Loucy (cell line): ENCODE data around the gene TNNI3.
"Not testable (repeated sequence)": the region's sequence is repeated elsewhere in the genome, so short reads cannot be mapped to it uniquely, and the experiment has no call there.

Source experiments
- H2AFZ ChIP-seq: fragments of 200-600 bp; sonication (generic); 2 replicates; pipeline ENCODE4 v1.6.0; 2016; ENCODE audit warnings: antibody characterized with exemption, mild to moderate bottlenecking, low read length, moderate library complexity
- H3F3A ChIP-seq: fragments of 200-600 bp; 2 replicates; pipeline ENCODE4 v1.6.0; 2016; ENCODE audit warnings: antibody characterized with exemption, low read depth, mild to moderate bottlenecking
- H3K27me3 ChIP-seq: fragments of 200-600 bp; sonication (generic); 2 replicates; pipeline ENCODE4 v1.6.1; 2014; ENCODE audit warnings: low read length, mild to moderate bottlenecking; ENCODE audit not compliant: insufficient read depth, poor library complexity, severe bottlenecking
- H3K36me3 ChIP-seq: fragments of 200-600 bp; sonication (generic); 2 replicates; pipeline ENCODE4 v1.6.1; 2016; ENCODE audit warnings: low read length; ENCODE audit not compliant: insufficient read depth
- H3K4me1 ChIP-seq: fragments of 200-600 bp; sonication (generic); 2 replicates; pipeline ENCODE4 v1.5.1; 2014; ENCODE audit warnings: low read length, mild to moderate bottlenecking; ENCODE audit not compliant: insufficient read depth, poor library complexity, severe bottlenecking
- H3K4me2 ChIP-seq: fragments of 200-600 bp; sonication (generic); 2 replicates; pipeline ENCODE4 v1.6.0; 2014; ENCODE audit warnings: antibody characterized with exemption, low read length, low read depth, mild to moderate bottlenecking; ENCODE audit not compliant: poor library complexity, severe bottlenecking
- H3K4me3 ChIP-seq: fragments of 200-600 bp; sonication (generic); 2 replicates; pipeline ENCODE4 v1.5.1; 2014; ENCODE audit warnings: low read length, mild to moderate bottlenecking, mixed read lengths; ENCODE audit not compliant: poor library complexity, severe bottlenecking
- H3K79me2 ChIP-seq: fragments of 200-600 bp; sonication (generic); 2 replicates; pipeline ENCODE4 v1.6.1; 2014; ENCODE audit warnings: low read length; ENCODE audit not compliant: insufficient read depth
- H3K9ac ChIP-seq: fragments of 200-600 bp; sonication (generic); 2 replicates; pipeline ENCODE4 v1.6.0; 2014; ENCODE audit warnings: mild to moderate bottlenecking, low read depth, low read length, moderate library complexity; ENCODE audit not compliant: poor library complexity, severe bottlenecking
- H3K9me2 ChIP-seq: fragments of 200-600 bp; sonication (generic); replicated peaks from 2 replicates; pipeline ENCODE4 v1.6.1; 2016; ENCODE audit warnings: low read depth, low read length, mixed read lengths
- H3K9me3 ChIP-seq: fragments of 200-600 bp; sonication (generic); 2 replicates; pipeline ENCODE4 v1.6.1; 2014; ENCODE audit warnings: mild to moderate bottlenecking, antibody characterized with exemption, low read length, low read depth; ENCODE audit not compliant: insufficient read depth
- H4K20me1 ChIP-seq: fragments of 200-600 bp; sonication (generic); 2 replicates; pipeline ENCODE4 v1.6.0; 2014; ENCODE audit warnings: antibody characterized with exemption, low read length, mild to moderate bottlenecking; ENCODE audit not compliant: insufficient read depth, poor library complexity, severe bottlenecking
- CTCF ChIP-seq: fragments of 200-600 bp; sonication (generic); conservative IDR thresholded peaks from 2 replicates; pipeline ENCODE4 v1.5.1; 2014; ENCODE audit warnings: mild to moderate bottlenecking, antibody characterized with exemption, low read length
- EZH2phosphoT487 ChIP-seq: fragments of 200-600 bp; IDR thresholded peaks from 2 replicates; pipeline ENCODE4 v1.6.1; 2018; ENCODE audit warnings: antibody characterized with exemption, mild to moderate bottlenecking, moderate library complexity, borderline replicate concordance

Gene TNNI3

GRCh38 chr19:55173186-55173713 lies 15.7 kb upstream of the TNNI3 start:
- H3K27me3 ChIP-seq: no peaks in the 10 kb centered on the region
- no peaks in the 10 kb centered on the region for H3K4me1 ChIP-seq
- no peak overlapping the region for H3K4me3 ChIP-seq
- no peaks in the 10 kb centered on the region for H3K36me3 ChIP-seq
- no peaks in the 10 kb centered on the region for H3K9me3 ChIP-seq
- no peaks in the 10 kb centered on the region for H4K20me1 ChIP-seq
- no peak overlapping the region for H3K9ac ChIP-seq
- TF ChIP-seq CTCF (no peak), EZH2phosphoT487 (no peak)
- no peaks in the 10 kb centered on the region for H3K79me2 ChIP-seq
- H3K9me2 ChIP-seq: no peaks in the 10 kb centered on the region
- no peak overlapping the region for H3K4me2 ChIP-seq
- H2AFZ ChIP-seq: no peak overlapping the region
- H3F3A ChIP-seq: no peaks in the 10 kb centered on the region

- H3K4me3 ChIP-seq: no peak overlapping the region
- H3K9ac ChIP-seq: no peak overlapping the region
- no peaks in the 10 kb centered on the region for H3K36me3 ChIP-seq
- H3K9me2 ChIP-seq: no peaks in the 10 kb centered on the region
- H3K9me3 ChIP-seq: no peaks in the 10 kb centered on the region
- no peaks in the 10 kb centered on the region for H3K79me2 ChIP-seq
- TF ChIP-seq EZH2phosphoT487 (no peak), CTCF (no peak)
- H3K27me3 ChIP-seq: no peaks in the 10 kb centered on the region
- no peaks in the 10 kb centered on the region for H4K20me1 ChIP-seq
- no peak overlapping the region for H2AFZ ChIP-seq
- no peaks in the 10 kb centered on the region for H3K4me1 ChIP-seq
- H3K4me2 ChIP-seq: no peak overlapping the region
- H3F3A ChIP-seq: no peaks in the 10 kb centered on the region
These were observed 15.2 kb upstream of the TNNI3 start for GRCh38 chr19:55172741-55173140.

- not testable (repeated sequence) for H3K27me3 ChIP-seq, H2AFZ ChIP-seq, H3K4me2 ChIP-seq, H3K9me3 ChIP-seq, H3K9ac ChIP-seq, H3K79me2 ChIP-seq, H3K9me2 ChIP-seq, H4K20me1 ChIP-seq, H3K4me3 ChIP-seq, H3F3A ChIP-seq, H3K4me1 ChIP-seq, H3K36me3 ChIP-seq
These were observed 14.8 kb upstream of the TNNI3 start for GRCh38 chr19:55172318-55172717.

GRCh38 chr19:55171440-55171839 lies 13.9 kb upstream of the TNNI3 start:
- no peaks in the 10 kb centered on the region for H3K4me1 ChIP-seq
- no peaks in the 10 kb centered on the region for H3F3A ChIP-seq
- H3K27me3 ChIP-seq: no peaks in the 10 kb centered on the region
- H3K4me3 ChIP-seq: no peak overlapping the region
- H4K20me1 ChIP-seq: no peaks in the 10 kb centered on the region
- H3K79me2 ChIP-seq: no peaks in the 10 kb centered on the region
- no peak overlapping the region for H2AFZ ChIP-seq
- no peak overlapping the region for H3K9ac ChIP-seq
- no peaks in the 10 kb centered on the region for H3K9me3 ChIP-seq
- no peaks in the 10 kb centered on the region for H3K9me2 ChIP-seq
- TF ChIP-seq CTCF (no peak), EZH2phosphoT487 (no peak)
- no peak overlapping the region for H3K4me2 ChIP-seq
- no peaks in the 10 kb centered on the region for H3K36me3 ChIP-seq
